PC-9 (cell line): ENCODE measurements around the gene KAT6B.

Experiments
- CTCF ChIP-seq: fragments of 200-600 bp; sonication (generic); conservative IDR thresholded peaks from 2 replicates; pipeline ENCODE4 v1.6.1; 2017; ENCODE audit warnings: mixed run types, antibody characterized with exemption, mild to moderate bottlenecking, moderate library complexity
- EZH2 ChIP-seq: fragments of 200-600 bp; sonication (generic); IDR thresholded peaks from 2 replicates; pipeline ENCODE4 v1.8.0; 2017; ENCODE audit warnings: antibody characterized with exemption, low read depth

- TF ChIP-seq CTCF = no peak
- no peak for TF ChIP-seq EZH2
These were observed 143.1 kb downstream of the KAT6B start for GRCh38 chr10:74969530-74969929.
